ENCODE results near the gene THOP1.

The THOP1 gene

GRCh38 chr19:2756921-2757881 lies 28.1 kb upstream of the THOP1 start:
- DNase-seq (ENCODE audit: insufficient read length, low spot score) (no peak), FAIRE-seq (no peak)
- TF ChIP-seq POLR2A (IDR thresholded peaks at IDR 0.05; ENCODE audit: low read depth, low read length): no peak

DNA sequence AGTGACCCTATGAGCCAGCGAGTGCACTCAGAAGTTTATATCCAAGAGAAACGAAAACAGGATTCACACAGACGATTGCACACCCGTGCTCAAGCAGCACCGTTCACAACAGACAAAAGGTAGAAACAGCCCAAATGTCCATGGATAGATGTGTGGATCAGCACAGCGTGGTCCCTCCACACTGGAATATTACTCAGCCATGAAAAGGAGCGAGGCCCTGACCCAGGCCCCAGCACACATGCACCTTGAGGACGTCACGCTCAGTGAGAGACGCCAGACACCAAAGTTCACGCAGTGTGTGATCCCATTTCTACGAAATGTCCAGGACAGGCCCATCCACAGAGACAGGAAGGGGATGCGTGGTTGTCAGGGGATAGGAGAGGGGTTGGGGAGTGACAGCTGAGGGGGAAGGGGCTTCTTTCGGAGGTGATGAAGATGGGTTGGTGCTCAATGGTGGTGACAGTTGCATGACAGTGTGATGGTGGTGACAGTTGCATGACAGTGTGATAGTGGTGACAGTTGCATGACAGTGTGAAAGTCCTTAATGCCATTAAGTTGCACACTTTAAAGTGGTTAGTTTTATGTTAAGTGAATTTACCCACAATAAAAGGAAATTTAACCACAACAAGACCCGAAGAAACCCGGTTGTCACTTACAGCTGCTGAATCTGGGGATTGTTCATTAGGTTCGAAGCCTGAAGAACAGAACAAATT lies 26.5 kb upstream of the THOP1 start:
- no peak for TF ChIP-seq POLR2A (IDR thresholded peaks at IDR 0.05; ENCODE audit: low read depth, low read length)
- FAIRE-seq (no peak), DNase-seq (ENCODE audit: insufficient read length, low spot score) (no peak)

GRCh38 chr19:2759362-2759761 lies 25.9 kb upstream of the THOP1 start:
- TF ChIP-seq POLR2A (IDR thresholded peaks at IDR 0.05; ENCODE audit: low read depth, low read length): no peak
- FAIRE-seq: no peak
- no peak for DNase-seq (ENCODE audit: insufficient read length, low spot score)

DNA sequence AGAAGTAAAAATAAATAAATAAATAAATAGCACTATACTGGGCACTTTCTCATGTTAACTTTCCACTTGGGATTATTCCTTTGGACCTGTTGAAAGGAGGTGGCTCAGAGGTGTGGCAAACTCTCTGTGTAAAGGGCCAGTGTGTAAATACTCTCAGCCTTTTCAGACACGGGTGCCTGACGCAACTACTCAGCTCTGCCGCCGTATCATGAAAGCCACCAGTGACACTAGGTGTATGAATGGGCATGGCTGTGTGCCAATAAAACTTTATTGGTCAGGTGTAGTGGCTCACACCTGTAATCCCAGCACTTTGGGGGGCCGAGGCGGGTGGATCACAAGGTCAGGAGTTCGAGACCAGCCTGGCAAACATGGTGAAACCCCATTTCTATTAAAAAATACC lies 25.3 kb upstream of the THOP1 start:
- FAIRE-seq (no peak), DNase-seq (ENCODE audit: insufficient read length, low spot score) (no peak)
- no peak for TF ChIP-seq POLR2A (IDR thresholded peaks at IDR 0.05; ENCODE audit: low read depth, low read length)

GRCh38 chr19:2761309-2761677 lies 24.0 kb upstream of the THOP1 start:
- DNase-seq (ENCODE audit: insufficient read length, low spot score) (no peak), FAIRE-seq (no peak)
- TF ChIP-seq POLR2A (IDR thresholded peaks at IDR 0.05; ENCODE audit: low read depth, low read length): no peak

- no peak for TF ChIP-seq POLR2A (IDR thresholded peaks at IDR 0.05; ENCODE audit: low read depth, low read length)
- DNase-seq (ENCODE audit: insufficient read length, low spot score) (peak; percentile 59), FAIRE-seq (no peak)
Measured at GRCh38 chr19:2761876-2762782, 23.2 kb upstream of the THOP1 start.

DNA sequence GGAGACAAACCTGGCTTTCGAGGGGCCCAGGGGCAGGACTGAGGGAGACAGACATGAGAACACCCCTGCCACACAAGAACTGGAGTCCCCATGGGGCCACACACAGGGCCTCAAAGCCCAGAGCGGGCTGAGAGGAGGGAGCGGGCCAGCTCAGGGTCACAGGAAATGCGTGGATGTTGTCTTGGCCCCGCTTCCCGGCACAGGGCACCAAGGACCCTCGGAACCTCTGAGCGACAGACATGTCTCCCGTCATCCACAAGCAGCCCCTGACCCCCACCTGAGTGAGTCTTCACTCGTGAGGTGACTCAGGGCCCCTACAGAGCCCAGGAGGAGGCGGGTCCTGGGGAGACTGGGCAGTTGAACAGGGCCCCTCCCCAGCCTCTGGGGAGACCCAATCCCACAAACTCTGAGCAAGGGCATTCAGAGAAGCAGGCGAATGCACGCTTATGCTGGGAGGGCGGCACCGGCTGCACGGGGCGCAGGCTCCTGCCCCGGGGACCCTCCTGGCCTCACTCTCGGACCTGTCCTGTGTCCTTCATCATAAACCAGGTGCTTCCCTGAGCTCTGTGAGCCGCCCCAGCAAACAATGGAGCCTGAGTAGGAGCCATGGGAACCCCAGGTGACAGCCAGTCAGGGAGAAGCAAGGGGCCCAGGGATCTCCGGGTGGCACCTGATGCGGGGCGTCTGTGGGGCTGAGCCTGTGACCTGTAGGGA lies 22.4 kb upstream of the THOP1 start:
- TF ChIP-seq POLR2A (IDR thresholded peaks at IDR 0.05; ENCODE audit: low read depth, low read length): no peak
- FAIRE-seq (no peak), DNase-seq (ENCODE audit: insufficient read length, low spot score) (no peak)

- DNase-seq (ENCODE audit: insufficient read length, low spot score) (no peak), FAIRE-seq (no peak)
- TF ChIP-seq POLR2A (IDR thresholded peaks at IDR 0.05; ENCODE audit: low read depth, low read length): no peak
Measured at GRCh38 chr19:2763687-2764086, 21.6 kb upstream of the THOP1 start.

DNA sequence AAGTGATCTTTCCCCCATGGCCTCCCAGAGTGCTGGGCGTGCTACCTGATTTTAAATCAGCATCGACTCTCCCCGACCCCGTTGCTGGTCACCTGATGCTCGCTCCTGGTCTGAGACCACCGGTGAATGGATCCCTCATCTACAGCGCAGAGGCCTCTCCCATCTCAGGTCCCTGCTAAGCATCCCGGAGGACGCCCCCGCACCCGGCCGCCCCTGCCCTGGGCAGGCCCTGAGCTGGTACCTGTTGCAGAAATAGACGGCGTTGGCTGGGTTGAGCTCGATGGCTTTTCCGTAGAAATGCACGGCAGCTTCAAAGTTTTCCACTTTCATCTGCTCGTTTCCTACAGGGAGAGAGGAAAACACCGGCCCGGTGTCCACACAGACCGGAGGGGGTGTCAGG lies 20.4 kb upstream of the THOP1 start:
- DNase-seq (ENCODE audit: insufficient read length, low spot score) (no peak), FAIRE-seq (no peak)
- no peak for TF ChIP-seq POLR2A (IDR thresholded peaks at IDR 0.05; ENCODE audit: low read depth, low read length)

- FAIRE-seq (no peak), DNase-seq (ENCODE audit: insufficient read length, low spot score) (no peak)
- no peak for TF ChIP-seq POLR2A (IDR thresholded peaks at IDR 0.05; ENCODE audit: low read depth, low read length)
Measured at GRCh38 chr19:2765376-2765775, 19.9 kb upstream of the THOP1 start.

DNA sequence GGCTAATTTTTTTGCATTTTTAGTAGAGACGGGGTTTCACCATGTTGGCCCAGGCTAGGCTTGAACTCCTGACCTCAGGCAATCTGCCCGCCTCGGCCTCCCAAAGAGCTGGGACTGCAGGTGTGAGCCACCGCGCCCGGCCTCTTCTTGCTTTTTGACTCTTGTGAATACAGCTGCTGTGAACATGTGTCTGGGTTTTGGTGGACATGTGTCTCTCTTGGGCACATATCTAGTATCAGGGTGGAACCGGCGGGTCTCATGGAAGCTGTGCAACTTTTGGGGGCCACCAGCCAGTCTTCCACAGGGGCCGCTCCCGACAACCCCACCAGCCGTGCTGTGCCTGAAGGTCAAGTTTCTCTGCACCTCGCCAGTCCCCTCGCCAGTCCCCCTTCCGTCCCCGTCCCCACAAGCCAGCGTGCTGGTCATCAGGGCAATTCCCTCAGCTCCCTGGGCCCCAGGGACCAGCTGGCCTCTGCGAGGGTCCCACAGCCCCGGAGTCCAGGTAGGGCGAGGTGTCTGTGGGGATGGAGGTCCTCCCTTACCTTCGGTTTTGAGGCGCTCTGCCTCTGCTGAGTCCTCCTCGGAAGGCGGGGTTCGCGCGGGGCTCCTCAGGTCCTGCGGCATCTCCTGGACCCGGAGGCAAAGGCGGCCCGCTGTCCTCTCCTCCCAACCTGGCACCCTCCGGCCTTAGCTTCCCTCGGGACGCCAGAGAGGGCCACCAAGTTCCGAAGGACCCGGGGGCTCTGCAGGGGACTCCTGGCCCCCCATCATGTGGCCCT lies 18.5 kb upstream of the THOP1 start:
- FAIRE-seq: no peak
- DNase-seq (ENCODE audit: insufficient read length, low spot score): no peak
- no peak for TF ChIP-seq POLR2A (IDR thresholded peaks at IDR 0.05; ENCODE audit: low read depth, low read length)

GRCh38 chr19:2767688-2768087 lies 17.6 kb upstream of the THOP1 start:
- no peak for TF ChIP-seq POLR2A (IDR thresholded peaks at IDR 0.05; ENCODE audit: low read depth, low read length)
- DNase-seq (ENCODE audit: insufficient read length, low spot score) (no peak), FAIRE-seq (no peak)

Data from H54 (cell line).